GM18502 (cell line): ENCODE data around the gene PDE2A.

Source experiments
- ATAC-seq: cut with Tn5 transposase; IDR thresholded peaks from one replicate; pipeline ENCODE4 v1.9.1; 2021; ENCODE audit warnings: mild to moderate bottlenecking; ENCODE audit not compliant: unreplicated experiment, poor library complexity

Gene PDE2A

GRCh38 chr11:72641522-72642042, 32.6 kb downstream of the PDE2A start:
- no peak for ATAC-seq

- no peak for ATAC-seq
Observed at GRCh38 chr11:72639502-72640375, 34.5 kb downstream of the PDE2A start.

- ATAC-seq = no peak
Observed at GRCh38 chr11:72637926-72638325, 36.3 kb downstream of the PDE2A start.

- ATAC-seq = no peak
Observed at GRCh38 chr11:72637198-72637597, 37.0 kb downstream of the PDE2A start.

- ATAC-seq = no peak
Observed at GRCh38 chr11:72636376-72636775, 37.8 kb downstream of the PDE2A start.

GRCh38 chr11:72635933-72636332, 38.3 kb downstream of the PDE2A start:
- ATAC-seq = no peak

- no peak for ATAC-seq
Observed at GRCh38 chr11:72635309-72635915, 38.8 kb downstream of the PDE2A start.

GRCh38 chr11:72634472-72635095, 39.6 kb downstream of the PDE2A start:
- ATAC-seq = no peak

- no peak for ATAC-seq
Observed at GRCh38 chr11:72634016-72634415, 40.2 kb downstream of the PDE2A start.

- ATAC-seq = no peak
Observed at GRCh38 chr11:72633068-72633467, 41.2 kb downstream of the PDE2A start.

- ATAC-seq = no peak
Observed at GRCh38 chr11:72631806-72632731, 42.2 kb downstream of the PDE2A start.

- ATAC-seq = no peak
Observed at GRCh38 chr11:72630104-72630852, 43.9 kb downstream of the PDE2A start.

- ATAC-seq = no peak
Observed at GRCh38 chr11:72629266-72629665, 45.0 kb downstream of the PDE2A start.

- ATAC-seq = no peak
Observed at GRCh38 chr11:72627594-72628281, 46.5 kb downstream of the PDE2A start.

GRCh38 chr11:72626414-72626936, 47.7 kb downstream of the PDE2A start:
- no peak for ATAC-seq

- no peak for ATAC-seq
Observed at GRCh38 chr11:72625691-72626413, 48.4 kb downstream of the PDE2A start.

GRCh38 chr11:72624496-72625201, 49.6 kb downstream of the PDE2A start:
- no peak for ATAC-seq
